ENCODE measurements around the gene LAMA2. TPM values are rescaled to one million over a fixed set of nuclear protein-coding genes. Genes with fewer than 3 reads are reported as not detected.

The LAMA2 gene
- total and polyA plus RNA-seq, 3 donors from 2014 or later: 25.9 to 94.8 (median 56.0) TPM

- Histone ChIP-seq H3K4me1 (no peaks in the 10 kb centered on the region), H3K27me3 (no peaks in the 10 kb centered on the region), H3K36me3 (ENCODE audit: low read depth, missing control alignments) (no peaks in the 10 kb centered on the region), H3K27ac (no peak overlapping the region), H3K4me3 (no peak overlapping the region), H3K9me3 (no peaks in the 10 kb centered on the region)
- no peak for DNase-seq
- TF ChIP-seq CTCF (IDR thresholded peaks at IDR 0.05): no peak
- no peak for TF ChIP-seq POLR2A (IDR thresholded peaks at IDR 0.05)
- 54 to 71% methylated on average over 1 of the region's 1 CpG for WGBS, 2 donors
- intact Hi-C loops (cut with DNase I; ENCODE audit: low total_unique reads): no loop called here
These were observed 370.3 kb downstream of the LAMA2 start for GRCh38 chr6:129253242-129253641.

- DNase-seq: no peak
- WGBS, 2 donors: 82 to 84% methylated on average over 6 of the region's 6 CpGs
- intact Hi-C loops (cut with DNase I; ENCODE audit: low total_unique reads): no loop called here
- no peaks in the 10 kb centered on the region for H3K9me3 ChIP-seq
- no peaks in the 10 kb centered on the region for H3K36me3 ChIP-seq (ENCODE audit: low read depth, missing control alignments)
- no peak overlapping the region for H3K4me3 ChIP-seq
- no peaks in the 10 kb centered on the region for H3K4me1 ChIP-seq
- no peak overlapping the region for H3K27ac ChIP-seq
- no peak for TF ChIP-seq POLR2A (IDR thresholded peaks at IDR 0.05)
- no peak for TF ChIP-seq CTCF (IDR thresholded peaks at IDR 0.05)
- H3K27me3 ChIP-seq: no peaks in the 10 kb centered on the region
These were observed 370.8 kb downstream of the LAMA2 start for GRCh38 chr6:129253727-129254126.

GRCh38 chr6:129257196-129257595 is 374.3 kb downstream of the LAMA2 start:
- H3K27ac ChIP-seq: no peak overlapping the region
- TF ChIP-seq CTCF (IDR thresholded peaks at IDR 0.05) (no peak), POLR2A (IDR thresholded peaks at IDR 0.05) (no peak)
- H3K36me3 ChIP-seq (ENCODE audit: low read depth, missing control alignments): no peaks in the 10 kb centered on the region
- no peaks in the 10 kb centered on the region for H3K9me3 ChIP-seq
- H3K4me3 ChIP-seq: no peak overlapping the region
- H3K4me1 ChIP-seq: no peaks in the 10 kb centered on the region
- DNase-seq: no peak
- intact Hi-C loops (cut with DNase I; ENCODE audit: low total_unique reads): no loop called here
- no peaks in the 10 kb centered on the region for H3K27me3 ChIP-seq

GRCh38 chr6:129262661-129263060 is 379.7 kb downstream of the LAMA2 start:
- WGBS, 2 donors: 40 to 60% methylated on average over 1 of the region's 1 CpG

More at GRCh38 chr6:129262661-129263060, 379.7 kb downstream of the LAMA2 start:
- no peak for DNase-seq
- TF ChIP-seq POLR2A (IDR thresholded peaks at IDR 0.05) (no peak), CTCF (IDR thresholded peaks at IDR 0.05) (no peak)
- Histone ChIP-seq H3K36me3 (ENCODE audit: low read depth, missing control alignments) (no peaks in the 10 kb centered on the region), H3K9me3 (no peaks in the 10 kb centered on the region), H3K27me3 (no peaks in the 10 kb centered on the region), H3K27ac (no peak overlapping the region), H3K4me1 (no peaks in the 10 kb centered on the region), H3K4me3 (no peak overlapping the region)
- intact Hi-C loops (cut with DNase I; ENCODE audit: low total_unique reads): no loop called here

All from testis (tissue), 3 donors.